SK-N-MC (cell line): ENCODE measurements around the gene PRSS50.

ENCODE experiments used
- DNase-seq: peaks from one replicate; pipeline ENCODE4 v3.0.0-alpha.2; 2011; ENCODE audit warnings: low read depth, low spot score
- H3K27ac ChIP-seq: fragments of 200-600 bp; sonication (generic); 2 replicates; pipeline ENCODE4 v1.5.1; 2016; ENCODE audit warnings: mixed run types
- H3K36me3 ChIP-seq: fragments of 200-600 bp; sonication (generic); 2 replicates; pipeline ENCODE4 v1.6.1; 2017; ENCODE audit warnings: antibody characterized with exemption, low read length, mixed read lengths; ENCODE audit not compliant: insufficient read depth
- H3K4me3 ChIP-seq: fragments of 200-600 bp; sonication (generic); 2 replicates; pipeline ENCODE4 v1.5.1; 2016
- H3K9ac ChIP-seq: fragments of 200-600 bp; sonication (generic); 2 replicates; pipeline ENCODE4 v1.8.0; 2017; ENCODE audit warnings: mixed run types, mixed read lengths; ENCODE audit not compliant: insufficient read length
- H3K9me3 ChIP-seq: fragments of 200-600 bp; sonication (generic); 2 replicates; pipeline ENCODE4 v1.6.1; 2017; ENCODE audit warnings: low read depth, mild to moderate bottlenecking, antibody characterized with exemption, low read length, moderate library complexity, mixed read lengths
- EZH2 ChIP-seq: fragments of 200-600 bp; sonication (generic); IDR thresholded peaks from one replicate; pipeline ENCODE4 v1.6.1; 2017; ENCODE audit warnings: antibody characterized with exemption
- FOXP2 ChIP-seq: optimal IDR thresholded peaks from 2 replicates; pipeline ENCODE3; 2011; ENCODE audit warnings: mild to moderate bottlenecking, moderate library complexity; ENCODE audit not compliant: insufficient read depth; ENCODE audit errors: extremely low read length, control extremely low read depth
- POLR2AphosphoS5 ChIP-seq: IDR thresholded peaks from 2 replicates; pipeline ENCODE4 v1.6.1; 2012; ENCODE audit warnings: mild to moderate bottlenecking, low read depth, low read length, borderline replicate concordance

PRSS50 gene

DNA sequence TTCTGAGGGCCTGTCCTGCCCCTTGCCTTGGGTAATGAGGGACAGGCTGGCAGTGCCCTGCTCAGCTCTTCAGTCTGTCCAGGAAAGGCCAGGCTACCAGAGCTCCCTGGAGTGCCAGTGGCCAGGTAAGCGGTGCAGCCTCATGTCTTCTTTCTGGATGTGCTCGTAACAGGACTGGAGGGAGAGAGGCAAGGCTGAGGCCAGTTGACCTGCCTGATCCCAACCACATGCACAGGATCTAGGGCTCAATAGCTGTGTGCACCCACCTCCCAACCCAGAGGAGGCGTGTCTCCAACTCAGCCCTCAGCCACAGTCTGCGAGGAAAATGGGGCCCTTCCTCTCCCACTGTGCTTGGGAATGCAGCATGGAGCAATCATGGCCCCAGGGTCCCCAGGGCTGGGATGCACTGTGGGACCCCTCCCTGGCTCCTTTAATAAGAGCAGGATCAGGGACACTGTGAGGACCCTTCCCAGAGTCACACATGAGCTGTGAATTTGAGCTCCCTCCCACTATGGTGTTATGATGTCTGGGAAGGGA, 46.7 kb downstream of the PRSS50 start:
- H3K9me3 ChIP-seq: no peaks in the 10 kb centered on the region
- TF ChIP-seq EZH2 (no peak), POLR2AphosphoS5 (no peak), FOXP2 (no peak)
- H3K36me3 ChIP-seq: no peaks in the 10 kb centered on the region
- H3K27ac ChIP-seq: no peak overlapping the region
- no peak overlapping the region for H3K4me3 ChIP-seq
- no peak overlapping the region for H3K9ac ChIP-seq
- DNase-seq: no peak

DNA sequence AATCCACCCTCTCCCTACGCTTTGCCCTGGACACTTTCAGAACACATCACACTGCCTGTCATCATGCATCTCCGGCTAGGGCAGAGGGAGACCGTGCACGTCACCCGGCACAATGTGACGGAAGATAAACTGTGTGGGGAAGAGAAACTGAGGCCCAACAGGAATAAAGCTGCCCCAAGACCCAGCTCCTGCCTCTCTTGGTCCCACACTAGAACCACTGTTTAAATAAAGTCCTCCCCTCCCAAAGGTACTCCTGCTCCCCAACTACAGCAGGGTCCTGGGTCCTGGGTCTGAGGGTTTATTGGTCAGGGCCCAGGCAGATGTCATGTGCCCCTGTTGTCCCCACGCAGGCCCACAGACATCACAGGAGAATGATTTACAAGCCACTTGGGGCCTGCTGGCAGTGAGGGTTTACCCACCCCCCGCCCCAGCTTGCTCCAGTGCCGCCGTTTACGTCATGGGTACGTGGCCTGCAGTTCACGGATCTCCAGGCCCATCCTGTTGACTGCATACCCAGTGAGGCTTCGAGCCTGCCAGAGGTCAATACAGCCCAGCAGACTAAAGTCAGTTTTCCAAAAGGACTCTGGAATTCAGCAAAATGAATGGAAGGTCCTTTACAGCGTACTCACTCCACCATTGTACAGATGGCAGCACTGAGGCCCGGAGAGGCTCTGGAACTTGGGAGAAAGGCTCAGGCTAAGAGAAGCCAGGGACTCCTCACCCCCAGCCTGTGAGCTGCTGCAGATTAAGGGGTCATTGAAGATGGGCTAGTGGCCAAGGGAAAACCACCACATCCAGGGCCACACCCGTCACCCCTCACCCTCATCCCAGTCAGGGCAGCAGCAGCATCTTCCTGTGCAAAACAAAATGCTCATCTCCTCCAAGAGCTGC, 47.4 kb downstream of the PRSS50 start:
- no peak overlapping the region for H3K27ac ChIP-seq
- no peak overlapping the region for H3K4me3 ChIP-seq
- H3K36me3 ChIP-seq: no peaks in the 10 kb centered on the region
- TF ChIP-seq POLR2AphosphoS5 (no peak), FOXP2 (no peak), EZH2 (no peak)
- DNase-seq: no peak
- no peaks in the 10 kb centered on the region for H3K9me3 ChIP-seq
- no peak overlapping the region for H3K9ac ChIP-seq

DNA sequence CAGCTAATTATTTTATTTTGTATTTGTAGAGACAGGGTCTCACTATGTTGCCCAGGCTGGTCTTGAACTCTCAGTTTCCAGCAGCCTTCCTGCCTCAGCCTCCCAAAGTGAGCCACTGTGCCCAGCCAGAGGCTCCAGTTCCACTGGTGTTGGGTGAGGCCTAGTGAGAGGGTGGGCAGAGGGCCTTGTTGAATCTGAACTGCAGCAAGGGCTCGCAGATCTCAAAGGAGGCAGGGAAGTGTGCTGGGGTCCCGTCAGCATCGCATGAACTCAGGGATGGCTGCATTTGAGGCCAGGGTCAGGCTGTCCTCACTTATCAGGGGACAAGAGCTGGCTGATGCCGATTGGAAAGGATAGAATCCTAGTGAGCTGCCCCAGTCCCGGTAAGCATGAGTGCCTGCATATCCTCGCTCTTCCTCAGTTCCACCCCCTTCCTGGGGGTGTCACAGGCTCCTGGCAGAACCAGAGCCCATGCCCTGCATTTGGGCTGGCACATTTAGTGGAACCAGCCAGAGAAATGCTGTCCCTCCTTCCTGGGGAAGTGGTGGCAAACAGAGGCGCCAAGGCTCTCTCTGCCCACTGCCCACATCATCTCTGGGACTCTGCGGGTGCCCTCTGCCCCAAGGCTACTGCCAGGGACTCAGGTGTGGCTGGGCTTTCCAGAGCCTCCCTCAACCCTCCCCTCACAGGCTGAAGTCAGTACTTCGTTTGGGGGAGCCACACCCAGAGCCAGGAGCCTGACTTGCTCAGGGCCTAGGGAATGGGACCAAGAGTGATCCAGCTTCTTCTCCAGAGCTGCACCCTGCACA, 48.3 kb downstream of the PRSS50 start:
- no peaks in the 10 kb centered on the region for H3K36me3 ChIP-seq
- no peak overlapping the region for H3K27ac ChIP-seq
- DNase-seq: no peak
- no peaks in the 10 kb centered on the region for H3K9me3 ChIP-seq
- no peak for TF ChIP-seq EZH2
- H3K4me3 ChIP-seq: no peak overlapping the region
- H3K9ac ChIP-seq: no peak overlapping the region

DNA sequence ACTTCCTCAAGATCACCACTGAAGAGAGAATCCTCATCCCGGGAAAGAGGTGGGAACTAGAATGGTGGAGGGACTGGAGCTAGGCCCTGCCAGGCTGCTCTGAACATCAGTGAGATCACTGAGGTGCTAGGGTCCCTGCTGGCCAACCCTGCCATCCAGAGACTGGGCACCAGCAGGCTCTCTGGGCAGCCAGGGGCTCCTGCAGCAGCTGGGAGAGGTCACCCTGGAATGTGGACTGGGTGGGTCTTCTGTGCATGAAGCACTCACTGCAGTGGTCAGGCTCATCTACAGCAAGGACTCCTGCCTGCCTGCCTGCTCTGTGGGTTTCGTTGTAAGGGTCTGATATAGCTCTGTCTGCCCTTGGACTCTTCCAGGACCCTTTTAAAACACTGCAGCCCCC, 49.1 kb downstream of the PRSS50 start:
- Histone ChIP-seq H3K9me3 (no peaks in the 10 kb centered on the region), H3K9ac (no peak overlapping the region), H3K36me3 (no peaks in the 10 kb centered on the region), H3K27ac (no peak overlapping the region), H3K4me3 (no peak overlapping the region)
- TF ChIP-seq FOXP2 (no peak), POLR2AphosphoS5 (no peak), EZH2 (no peak)
- no peak for DNase-seq

DNA sequence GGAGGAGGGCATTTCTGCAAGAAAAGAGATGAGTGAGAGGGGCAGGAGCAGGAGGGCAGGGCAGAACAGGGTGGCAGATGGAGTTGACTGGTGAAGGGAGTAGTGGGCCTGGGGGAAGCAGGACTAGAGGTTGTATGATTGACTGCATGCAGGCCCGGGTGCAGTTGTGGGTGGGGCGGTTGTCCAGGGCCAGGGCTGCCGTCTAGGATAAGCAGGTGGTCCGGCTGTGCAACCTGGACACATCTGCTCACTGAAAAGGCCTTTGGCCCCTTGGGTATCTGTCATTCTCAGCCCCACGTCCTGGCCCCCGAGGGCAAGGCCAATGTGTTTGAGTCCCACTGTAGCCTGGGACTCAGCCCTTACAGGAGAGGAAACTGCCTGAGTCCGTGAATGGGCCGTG, 49.6 kb downstream of the PRSS50 start:
- H3K9ac ChIP-seq: no peak overlapping the region
- no peak for TF ChIP-seq POLR2AphosphoS5
- no peaks in the 10 kb centered on the region for H3K36me3 ChIP-seq
- no peak for DNase-seq
- no peak overlapping the region for H3K27ac ChIP-seq
- no peak overlapping the region for H3K4me3 ChIP-seq
- no peaks in the 10 kb centered on the region for H3K9me3 ChIP-seq

DNA sequence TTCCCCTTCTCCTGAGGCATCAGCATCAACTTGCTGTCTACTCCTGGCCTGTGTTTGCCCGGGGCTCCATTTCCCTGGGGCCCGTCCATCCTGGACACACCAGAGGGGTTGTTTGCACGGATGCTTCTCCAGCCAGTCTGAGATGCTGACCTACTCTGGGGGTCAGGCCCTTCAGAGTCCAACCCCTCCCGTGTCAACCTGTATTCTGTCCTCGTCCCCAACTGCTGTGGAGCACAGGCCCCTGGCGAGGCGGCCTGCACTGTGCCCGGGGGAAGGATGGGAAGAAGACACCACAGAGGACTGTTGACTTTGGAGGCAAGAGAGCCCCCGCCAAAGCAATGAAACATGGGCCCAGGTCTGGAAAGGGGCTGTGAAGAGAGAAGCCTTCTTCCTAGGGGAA, 50.0 kb downstream of the PRSS50 start:
- TF ChIP-seq POLR2AphosphoS5 (no peak), FOXP2 (no peak), EZH2 (no peak)
- no peak overlapping the region for H3K4me3 ChIP-seq
- DNase-seq: no peak
- no peak overlapping the region for H3K27ac ChIP-seq
- H3K9ac ChIP-seq: no peak overlapping the region
- H3K36me3 ChIP-seq: no peaks in the 10 kb centered on the region
- no peaks in the 10 kb centered on the region for H3K9me3 ChIP-seq

DNA sequence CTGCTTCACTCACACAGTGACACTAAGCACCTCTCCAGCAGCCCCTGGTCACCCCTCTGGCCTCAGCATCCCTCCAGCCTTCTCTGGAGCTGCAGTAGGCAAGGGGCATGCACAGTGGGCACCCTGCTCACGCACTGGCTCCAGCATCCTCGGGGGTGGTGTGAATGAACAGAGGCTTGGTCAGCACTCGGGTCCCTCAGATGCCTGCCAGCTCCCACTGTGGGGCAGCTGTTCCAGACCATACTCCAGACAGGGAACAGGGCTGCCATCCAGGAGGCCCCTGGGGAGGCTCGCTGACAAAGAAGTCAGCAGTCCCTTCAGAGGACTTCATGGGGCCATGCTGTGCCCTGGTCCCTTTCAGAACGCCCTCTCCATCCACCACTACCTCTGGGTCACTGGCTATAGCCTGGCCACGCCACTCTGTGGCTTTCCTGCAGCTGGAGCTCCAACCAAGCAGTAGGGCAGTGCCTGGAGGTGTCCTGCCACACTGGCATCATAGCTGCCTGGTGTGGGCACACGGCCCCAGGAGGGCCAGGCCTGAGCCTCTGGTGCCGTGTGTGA, 50.5 kb downstream of the PRSS50 start:
- Histone ChIP-seq H3K27ac (no peak overlapping the region), H3K4me3 (no peak overlapping the region), H3K36me3 (no peaks in the 10 kb centered on the region), H3K9me3 (no peaks in the 10 kb centered on the region), H3K9ac (no peak overlapping the region)
- DNase-seq: no peak
- TF ChIP-seq FOXP2: no peak
- no peak for TF ChIP-seq POLR2AphosphoS5
- TF ChIP-seq EZH2: no peak

DNA sequence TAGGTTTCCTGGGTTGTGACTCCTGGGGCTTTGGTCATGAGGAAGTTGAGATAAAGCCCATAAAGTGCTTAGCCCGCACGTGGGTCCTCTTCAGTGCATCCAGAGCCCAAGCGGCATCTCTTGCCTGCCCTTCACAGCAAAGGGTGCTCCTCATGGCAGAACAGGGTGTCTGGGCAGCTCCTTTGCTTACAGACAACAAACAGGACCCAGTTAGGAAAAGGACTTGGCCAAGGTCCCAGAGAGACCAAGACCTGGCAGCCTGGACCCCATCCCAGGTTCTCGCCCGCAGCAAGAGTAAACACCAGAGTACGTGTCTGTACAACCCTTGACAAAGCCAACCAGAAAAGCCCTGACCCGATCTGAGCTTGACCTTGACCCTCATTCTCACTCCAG, 51.2 kb downstream of the PRSS50 start:
- H3K4me3 ChIP-seq: no peak overlapping the region
- no peak for TF ChIP-seq FOXP2
- TF ChIP-seq POLR2AphosphoS5: no peak
- no peak for TF ChIP-seq EZH2
- DNase-seq: no peak
- no peak overlapping the region for H3K9ac ChIP-seq
- no peak overlapping the region for H3K27ac ChIP-seq
- no peaks in the 10 kb centered on the region for H3K9me3 ChIP-seq
- no peaks in the 10 kb centered on the region for H3K36me3 ChIP-seq
